LoVo (cell line): Measurements from ENCODE around the gene PCYOX1L.

ENCODE experiments used
- DNase-seq: peaks from one replicate; pipeline ENCODE4 v3.0.0-alpha.2; 2016; ENCODE audit warnings: low spot score

The PCYOX1L gene

GRCh38 chr5:149357370-149358293 is at the start of gene PCYOX1L:
TSS of gene PCYOX1L (plus strand) at chr5:149358046. CDS start at chr5:149358069, 23 bp downstream.
- peak; percentile 99 for DNase-seq

- DNase-seq = no peak
Measured at GRCh38 chr5:149309354-149309753, 48.5 kb upstream of the PCYOX1L start.

GRCh38 chr5:149310488-149310887 is 47.4 kb upstream of the PCYOX1L start:
- DNase-seq = no peak

GRCh38 chr5:149310947-149311658 is 46.7 kb upstream of the PCYOX1L start:
- no peak for DNase-seq

GRCh38 chr5:149313151-149313841 is 44.5 kb upstream of the PCYOX1L start:
- no peak for DNase-seq

GRCh38 chr5:149314571-149315111 is 43.2 kb upstream of the PCYOX1L start:
- no peak for DNase-seq

GRCh38 chr5:149315753-149316152 is 42.1 kb upstream of the PCYOX1L start:
- no peak for DNase-seq

- peak; percentile 46 for DNase-seq
Measured at GRCh38 chr5:149317281-149318048, 40.4 kb upstream of the PCYOX1L start.

- DNase-seq = no peak
Measured at GRCh38 chr5:149319174-149319573, 38.7 kb upstream of the PCYOX1L start.

- peak; percentile 88 for DNase-seq
Measured at GRCh38 chr5:149320791-149321330, 37.0 kb upstream of the PCYOX1L start.

GRCh38 chr5:149322518-149322917 is 35.3 kb upstream of the PCYOX1L start:
- no peak for DNase-seq

GRCh38 chr5:149323210-149323609 is 34.6 kb upstream of the PCYOX1L start:
- DNase-seq = no peak

GRCh38 chr5:149323621-149324205 is 34.1 kb upstream of the PCYOX1L start:
- DNase-seq = no peak

- DNase-seq = no peak
Measured at GRCh38 chr5:149324641-149325040, 33.2 kb upstream of the PCYOX1L start.

- no peak for DNase-seq
Measured at GRCh38 chr5:149325166-149325735, 32.6 kb upstream of the PCYOX1L start.

- DNase-seq = no peak
Measured at GRCh38 chr5:149325894-149326293, 32.0 kb upstream of the PCYOX1L start.

GRCh38 chr5:149326611-149327010 is 31.2 kb upstream of the PCYOX1L start:
- DNase-seq = no peak

- DNase-seq = no peak
Measured at GRCh38 chr5:149328177-149328576, 29.7 kb upstream of the PCYOX1L start.

GRCh38 chr5:149333711-149334443 is 24.0 kb upstream of the PCYOX1L start:
- DNase-seq = no peak

- no peak for DNase-seq
Measured at GRCh38 chr5:149337736-149338135, 20.1 kb upstream of the PCYOX1L start.
